K562 (cell line): ENCODE results near the gene SSR2. TPM values are rescaled to one million over a fixed set of nuclear protein-coding genes. Genes with fewer than 3 reads are reported as not detected.

ENCODE experiments used
- ARID1B ChIP-seq: fragments of 450-650 bp; IDR thresholded peaks from 2 replicates; pipeline ENCODE4 v1.6.1; 2016; ENCODE audit warnings: antibody characterized with exemption, mild to moderate bottlenecking, inconsistent platforms
- CTBP1 ChIP-seq: fragments of 450-650 bp; IDR thresholded peaks from 2 replicates; pipeline ENCODE4 v1.6.1; 2016; ENCODE audit warnings: borderline replicate concordance
- DMBX1 ChIP-seq: fragments of 250-450 bp; sonication (Bioruptor Pico); IDR thresholded peaks from 2 replicates; pipeline ENCODE4 v1.8.0; 2022; ENCODE audit warnings: inconsistent platforms, mild to moderate bottlenecking, moderate library complexity, borderline replicate concordance
- GATAD2A ChIP-seq: fragments of 450-650 bp; IDR thresholded peaks from 2 replicates; pipeline ENCODE4 v1.6.1; 2017
- MEIS2 ChIP-seq: fragments of 450-650 bp; IDR thresholded peaks from 2 replicates; pipeline ENCODE4 v1.6.1; 2014; ENCODE audit warnings: mild to moderate bottlenecking; ENCODE audit not compliant: partially characterized antibody
- MYBL2 ChIP-seq, 2 experiments: fragments of 450-650 bp in 1 of 2; sonication (generic) in 1 of 2; formaldehyde crosslinking in 1 of 2; IDR thresholded peaks; 2 replicates each; pipeline versions ENCODE4 v1.6.1 to v1.8.1; 2017 to 2022; ENCODE audit warnings: borderline replicate concordance in 1 of 2, inconsistent platforms in 1 of 2, low read depth in 1 of 2, mild to moderate bottlenecking in 1 of 2, missing genetic modification reagents in 1 of 2, moderate library complexity in 1 of 2
- NRF1 ChIP-seq, 2 experiments: fragments of 450-650 bp; IDR thresholded peaks in 1 of 2; conservative IDR thresholded peaks in 1 of 2; 2 replicates each; pipeline ENCODE4 v1.6.1; 2014; ENCODE audit warnings: mild to moderate bottlenecking in 2 of 2
- PURB ChIP-seq: sonication (generic); formaldehyde crosslinking; IDR thresholded peaks from 2 replicates; pipeline ENCODE4 v1.9.0; 2021; ENCODE audit warnings: low read depth, mild to moderate bottlenecking, missing genetic modification reagents
- SNIP1 ChIP-seq: fragments of 450-650 bp; IDR thresholded peaks from 2 replicates; pipeline ENCODE4 v1.7.1; 2017; ENCODE audit warnings: low read depth, mild to moderate bottlenecking
- SP1 ChIP-seq: sonication (generic); formaldehyde crosslinking; IDR thresholded peaks from 2 replicates; pipeline ENCODE4 v1.8.1; 2022; ENCODE audit warnings: mild to moderate bottlenecking, missing genetic modification reagents
- STAT5A ChIP-seq: IDR thresholded peaks from 2 replicates; pipeline ENCODE4 v1.6.1; 2012; ENCODE audit warnings: low read length, inconsistent platforms, borderline replicate concordance
- TCF7L2 ChIP-seq: fragments of 150-350 bp; IDR thresholded peaks from 2 replicates; pipeline ENCODE4 v1.6.1; 2016; ENCODE audit warnings: low read depth, mild to moderate bottlenecking, low read length, moderate library complexity
- ZNF175 ChIP-seq: fragments of 200-800 bp; sonication (Bioruptor generic); IDR thresholded peaks from 2 replicates; pipeline ENCODE4 v1.6.1; 2016; ENCODE audit warnings: low read depth, mild to moderate bottlenecking, missing genetic modification characterization, missing compliant biosample characterization
- ZNF347 ChIP-seq: fragments of 450-650 bp; formaldehyde crosslinking; IDR thresholded peaks from 2 replicates; pipeline ENCODE4 v1.4.0; 2020; ENCODE audit warnings: low read depth, mild to moderate bottlenecking, moderate library complexity
- ZNF589 ChIP-seq: fragments of 200-800 bp; sonication (Bioruptor generic); IDR thresholded peaks from 2 replicates; pipeline ENCODE4 v1.6.1; 2016; ENCODE audit warnings: low read depth, missing genetic modification characterization, missing compliant biosample characterization
- polyA plus RNA-seq, 8 experiments: library from polyadenylated mRNA; depleted of rRNA in 4 of 8; stranded (reverse) in 5 of 8; unstranded in 3 of 8; fragments of >200 nt; fragmentation: Nextera tagmentation in 2 of 8; fragmentation: Illumina TruSeq in 1 of 8; extraction: Ambion mirVana in 2 of 8; extraction: Trizol in 1 of 8; gene quantifications; 2 replicates each; pipeline versions ENCODE4 v1.2.1 to v1.2.3, GENCODE V29; 2011 to 2014; ENCODE audit warnings: inconsistent platforms in 1 of 8, missing spikeins in 1 of 8
- total RNA-seq, 7 experiments: library from RNA; depleted of rRNA in 6 of 7; stranded (reverse); fragments of >200 nt in 6 of 7; fragmentation: Illumina TruSeq in 2 of 7; extraction: Trizol in 2 of 7; gene quantifications; 2 replicates each; pipeline versions ENCODE4 v1.2.1 to v1.2.3, GENCODE V29; 2011 to 2021; ENCODE audit warnings: low replicate concordance in 1 of 7
- TF ChIP-seq, protein P1 (sequence below), 2 experiments: fragments of 450-650 bp; IDR thresholded peaks; 2 replicates each; pipeline ENCODE4 v1.6.1; 2016
- TF ChIP-seq, protein P2 (sequence below): fragments of 250-450 bp; sonication (Bioruptor Pico); IDR thresholded peaks from 2 replicates; pipeline ENCODE4 v1.9.0; 2021; ENCODE audit warnings: mild to moderate bottlenecking
- TF ChIP-seq, protein P3 (sequence below), 2 experiments: IDR thresholded peaks; 2 replicates each; pipeline ENCODE4 v1.6.1; 2012; ENCODE audit warnings: improper control_type of control experiment in 2 of 2, low read depth in 2 of 2, low read length in 2 of 2, borderline replicate concordance in 1 of 2
- TF ChIP-seq, protein P4 (sequence below): sonication (generic); formaldehyde crosslinking; IDR thresholded peaks from 2 replicates; pipeline ENCODE4 v1.9.0; 2022; ENCODE audit warnings: mild to moderate bottlenecking, missing genetic modification reagents
- TF ChIP-seq, protein P5 (sequence below): fragments of 450-650 bp; IDR thresholded peaks from 2 replicates; pipeline ENCODE4 v1.6.1; 2016

Gene SSR2
- total and polyA plus RNA-seq, 9 of the 15 experiments (the other 6 are each of a cell fraction or from before 2014, with no cell fraction given): 161 to 411 (median 240) TPM

DNA sequence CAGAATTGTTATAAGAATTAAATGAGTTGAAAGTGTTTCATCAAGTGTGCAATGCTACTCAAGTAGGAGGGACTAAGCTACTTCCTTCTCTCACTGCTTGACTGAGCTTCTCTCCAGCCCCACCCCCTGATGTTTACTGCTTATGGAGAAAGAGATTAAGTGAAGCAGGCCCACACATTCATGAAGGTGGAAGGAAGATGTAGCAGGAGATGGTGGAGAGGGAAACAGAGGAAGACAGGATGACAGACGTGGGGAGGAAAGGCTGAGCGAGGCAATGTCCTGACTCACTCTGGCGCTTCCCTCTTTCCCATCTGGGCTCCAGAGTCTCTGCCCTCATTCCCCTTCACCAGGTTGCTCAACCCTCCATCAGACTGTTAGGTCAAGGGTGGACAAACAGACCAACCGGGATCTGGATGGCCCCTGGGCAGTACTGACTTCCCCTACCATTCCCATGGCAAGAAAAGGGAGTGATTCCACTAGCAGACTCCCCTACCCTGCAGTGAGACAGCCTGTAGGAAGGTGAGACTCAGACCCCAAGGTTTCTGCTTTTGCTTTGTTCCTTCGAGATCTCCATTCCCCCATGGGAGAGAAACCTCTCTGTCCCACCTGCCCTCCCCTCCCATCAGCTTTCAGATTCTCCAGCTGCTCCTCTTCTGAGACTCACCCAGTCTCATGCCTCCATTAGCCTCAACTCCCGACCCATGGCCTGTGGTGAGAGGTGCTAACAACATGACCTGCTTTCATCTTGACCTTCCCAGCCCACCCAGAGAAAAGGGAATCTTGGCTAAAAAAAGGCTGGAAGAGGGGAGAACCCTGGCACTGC is 39.3 kb downstream of the SSR2 start (continued):
- TF ChIP-seq, protein P1, sequence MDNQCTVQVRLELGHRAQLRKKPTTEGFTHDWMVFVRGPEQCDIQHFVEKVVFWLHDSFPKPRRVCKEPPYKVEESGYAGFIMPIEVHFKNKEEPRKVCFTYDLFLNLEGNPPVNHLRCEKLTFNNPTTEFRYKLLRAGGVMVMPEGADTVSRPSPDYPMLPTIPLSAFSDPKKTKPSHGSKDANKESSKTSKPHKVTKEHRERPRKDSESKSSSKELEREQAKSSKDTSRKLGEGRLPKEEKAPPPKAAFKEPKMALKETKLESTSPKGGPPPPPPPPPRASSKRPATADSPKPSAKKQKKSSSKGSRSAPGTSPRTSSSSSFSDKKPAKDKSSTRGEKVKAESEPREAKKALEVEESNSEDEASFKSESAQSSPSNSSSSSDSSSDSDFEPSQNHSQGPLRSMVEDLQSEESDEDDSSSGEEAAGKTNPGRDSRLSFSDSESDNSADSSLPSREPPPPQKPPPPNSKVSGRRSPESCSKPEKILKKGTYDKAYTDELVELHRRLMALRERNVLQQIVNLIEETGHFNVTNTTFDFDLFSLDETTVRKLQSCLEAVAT (IDR thresholded peaks at IDR 0.05): 0 out of 4 replicates have a peak, but pooled peaks of 1 of the 2 experiments have one; percentile 6
- TF ChIP-seq ARID1B: peak; percentile 44; the same call in 1 of the 2 replicates
- peak; percentile 23; the same call in 1 of the 2 replicates for TF ChIP-seq ZNF175 (CRISPR knock-in tag)
- TF ChIP-seq MYBL2 (IDR thresholded peaks at IDR 0.05; ENCODE audit: low read depth): no peak
- no peak for TF ChIP-seq MYBL2 (CRISPR knock-in tag; IDR thresholded peaks at IDR 0.05; ENCODE audit: borderline replicate concordance)
- peak; percentile 42; the same call in 1 of the 2 replicates for TF ChIP-seq SP1 (CRISPR knock-in tag)
- TF ChIP-seq TCF7L2: 0 out of 2 replicates have a peak, but pooled peaks have one; percentile 5
- TF ChIP-seq NRF1 (conservative IDR thresholded peaks at IDR 0.05 in 1 of 2, IDR thresholded peaks at IDR 0.05 in 1 of 2): 0 out of 4 replicates have a peak, but pooled peaks of 1 of the 2 experiments have one; percentile 16
- TF ChIP-seq, protein P2, sequence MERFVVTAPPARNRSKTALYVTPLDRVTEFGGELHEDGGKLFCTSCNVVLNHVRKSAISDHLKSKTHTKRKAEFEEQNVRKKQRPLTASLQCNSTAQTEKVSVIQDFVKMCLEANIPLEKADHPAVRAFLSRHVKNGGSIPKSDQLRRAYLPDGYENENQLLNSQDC (CRISPR knock-in tag): no peak
- TF ChIP-seq MEIS2: peak; percentile 2
- TF ChIP-seq, protein P3, sequence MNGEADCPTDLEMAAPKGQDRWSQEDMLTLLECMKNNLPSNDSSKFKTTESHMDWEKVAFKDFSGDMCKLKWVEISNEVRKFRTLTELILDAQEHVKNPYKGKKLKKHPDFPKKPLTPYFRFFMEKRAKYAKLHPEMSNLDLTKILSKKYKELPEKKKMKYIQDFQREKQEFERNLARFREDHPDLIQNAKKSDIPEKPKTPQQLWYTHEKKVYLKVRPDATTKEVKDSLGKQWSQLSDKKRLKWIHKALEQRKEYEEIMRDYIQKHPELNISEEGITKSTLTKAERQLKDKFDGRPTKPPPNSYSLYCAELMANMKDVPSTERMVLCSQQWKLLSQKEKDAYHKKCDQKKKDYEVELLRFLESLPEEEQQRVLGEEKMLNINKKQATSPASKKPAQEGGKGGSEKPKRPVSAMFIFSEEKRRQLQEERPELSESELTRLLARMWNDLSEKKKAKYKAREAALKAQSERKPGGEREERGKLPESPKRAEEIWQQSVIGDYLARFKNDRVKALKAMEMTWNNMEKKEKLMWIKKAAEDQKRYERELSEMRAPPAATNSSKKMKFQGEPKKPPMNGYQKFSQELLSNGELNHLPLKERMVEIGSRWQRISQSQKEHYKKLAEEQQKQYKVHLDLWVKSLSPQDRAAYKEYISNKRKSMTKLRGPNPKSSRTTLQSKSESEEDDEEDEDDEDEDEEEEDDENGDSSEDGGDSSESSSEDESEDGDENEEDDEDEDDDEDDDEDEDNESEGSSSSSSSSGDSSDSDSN (IDR thresholded peaks at IDR 0.05; ENCODE audit: borderline replicate concordance in 1 of 2, low read depth in 2 of 2, low read length in 2 of 2): no peak
- no peak for TF ChIP-seq PURB
- TF ChIP-seq GATAD2A: no peak
- no peak for TF ChIP-seq SNIP1
- no peak for TF ChIP-seq STAT5A
- no peak for TF ChIP-seq ZNF347
- TF ChIP-seq, protein P4, sequence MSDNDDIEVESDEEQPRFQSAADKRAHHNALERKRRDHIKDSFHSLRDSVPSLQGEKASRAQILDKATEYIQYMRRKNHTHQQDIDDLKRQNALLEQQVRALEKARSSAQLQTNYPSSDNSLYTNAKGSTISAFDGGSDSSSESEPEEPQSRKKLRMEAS (CRISPR knock-in tag): 0 out of 2 replicates have a peak, but pooled peaks have one; percentile 14
- peak; percentile 83 for TF ChIP-seq CTBP1
- TF ChIP-seq DMBX1: peak; percentile 40; the same call in 1 of the 2 replicates
- TF ChIP-seq, protein P5, sequence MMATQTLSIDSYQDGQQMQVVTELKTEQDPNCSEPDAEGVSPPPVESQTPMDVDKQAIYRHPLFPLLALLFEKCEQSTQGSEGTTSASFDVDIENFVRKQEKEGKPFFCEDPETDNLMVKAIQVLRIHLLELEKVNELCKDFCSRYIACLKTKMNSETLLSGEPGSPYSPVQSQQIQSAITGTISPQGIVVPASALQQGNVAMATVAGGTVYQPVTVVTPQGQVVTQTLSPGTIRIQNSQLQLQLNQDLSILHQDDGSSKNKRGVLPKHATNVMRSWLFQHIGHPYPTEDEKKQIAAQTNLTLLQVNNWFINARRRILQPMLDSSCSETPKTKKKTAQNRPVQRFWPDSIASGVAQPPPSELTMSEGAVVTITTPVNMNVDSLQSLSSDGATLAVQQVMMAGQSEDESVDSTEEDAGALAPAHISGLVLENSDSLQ: peak; percentile 52; the same call in 1 of the 2 replicates
- TF ChIP-seq ZNF589 (CRISPR knock-in tag): peak; percentile 86; the same call in 1 of the 2 replicates
